BJ (cell line): Measurements from ENCODE around the gene PUDP. TPM values are rescaled to one million over a fixed set of nuclear protein-coding genes. Genes with fewer than 3 reads are reported as not detected.
"Not testable (repeated sequence)": the region's sequence is repeated elsewhere in the genome, so short reads cannot be mapped to it uniquely, and the experiment has no call there.

Source experiments
- CTCF ChIA-PET: fragments of 350-600 bp; formaldehyde crosslinking; extraction: SDS; loops from one replicate; lab custom pipeline; 2021; ENCODE audit warnings: antibody characterized with exemption, inconsistent platforms; lab: Yijun Ruan, JAX
- POLR2A ChIA-PET: fragments of 300-600 bp; sonication (Branson Sonifier 250); formaldehyde crosslinking; extraction: SDS; loops from one replicate; lab custom pipeline; 2021; ENCODE audit warnings: antibody characterized with exemption; lab: Charles Lee
- DNase-seq: peaks from one replicate; pipeline ENCODE4 v3.0.0-alpha.2; 2011; ENCODE audit warnings: low read depth
- H3K27me3 ChIP-seq: 2 replicates; pipeline ENCODE4 v1.6.0; 2011; ENCODE audit warnings: low read length; ENCODE audit not compliant: control insufficient read depth, insufficient read depth
- H3K36me3 ChIP-seq: 2 replicates; pipeline ENCODE4 v1.5.1; 2011; ENCODE audit warnings: low read length; ENCODE audit not compliant: control insufficient read depth, insufficient read depth
- H3K4me3 ChIP-seq: 2 replicates; pipeline ENCODE4 v1.5.1; 2011; ENCODE audit warnings: low read depth, mild to moderate bottlenecking, control low read depth, low read length
- CTCF ChIP-seq: IDR thresholded peaks from 2 replicates; pipeline ENCODE4 v1.5.1; 2011; ENCODE audit warnings: low read depth, mild to moderate bottlenecking, control low read depth, inconsistent platforms, low read length, moderate library complexity; ENCODE audit not compliant: insufficient read depth
- polyA plus RNA-seq: library from polyadenylated mRNA; depleted of rRNA; stranded (reverse); fragments of >200 nt; gene quantifications from 2 replicates; pipeline ENCODE4 v1.2.3, GENCODE V29; 2011

PUDP gene
- polyA plus RNA-seq, 1 experiment = 17.2 TPM

DNA sequence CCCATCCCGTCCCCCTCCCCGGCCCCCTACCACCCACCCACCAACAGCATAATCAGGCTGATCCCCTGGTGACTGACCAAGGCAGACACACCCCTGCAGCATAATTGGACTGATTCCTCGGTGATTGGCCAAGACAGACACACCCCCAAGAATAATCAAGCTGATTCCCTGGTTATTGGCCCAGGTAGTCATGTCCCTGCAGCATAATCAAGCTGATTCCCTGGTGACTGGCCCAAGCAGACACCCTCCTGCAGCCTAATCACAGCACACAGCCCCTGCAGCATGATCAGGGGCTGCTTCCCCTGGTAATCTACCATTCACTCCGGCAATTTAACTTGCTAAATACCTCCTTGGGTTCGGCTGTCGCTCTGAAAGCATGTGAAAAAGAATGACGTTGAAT lies 47.9 kb downstream of the PUDP start:
- TF ChIP-seq CTCF = no peak
- no peaks in the 10 kb centered on the region for H3K36me3 ChIP-seq
- no peak overlapping the region for H3K4me3 ChIP-seq
- DNase-seq = no peak
- CTCF ChIA-PET = no interaction called here
- H3K27me3 ChIP-seq = no peaks in the 10 kb centered on the region
- POLR2A ChIA-PET = no interaction called here

DNA sequence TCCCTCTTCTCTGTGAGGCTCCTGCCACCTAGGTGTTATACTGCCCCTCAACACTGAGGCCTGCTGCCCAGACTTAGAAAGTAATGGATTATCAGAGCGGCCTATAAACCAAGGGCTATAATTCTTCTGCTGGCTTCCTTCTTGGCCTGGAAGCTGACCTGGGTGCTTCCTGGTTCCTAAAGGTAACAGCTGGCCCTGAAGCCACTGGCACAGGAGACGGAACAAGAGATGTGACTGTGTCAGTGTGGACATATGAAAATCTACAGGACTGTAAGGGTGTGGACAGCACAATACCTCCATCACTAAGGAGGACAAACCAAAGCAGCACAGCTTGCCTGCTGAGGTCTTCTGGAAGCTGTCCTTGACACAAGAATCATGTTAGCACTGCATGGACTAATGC lies 52.3 kb downstream of the PUDP start:
- H3K27me3 ChIP-seq, DNase-seq, POLR2A ChIA-PET, CTCF ChIA-PET, H3K36me3 ChIP-seq, H3K4me3 ChIP-seq: not testable (repeated sequence)

DNA sequence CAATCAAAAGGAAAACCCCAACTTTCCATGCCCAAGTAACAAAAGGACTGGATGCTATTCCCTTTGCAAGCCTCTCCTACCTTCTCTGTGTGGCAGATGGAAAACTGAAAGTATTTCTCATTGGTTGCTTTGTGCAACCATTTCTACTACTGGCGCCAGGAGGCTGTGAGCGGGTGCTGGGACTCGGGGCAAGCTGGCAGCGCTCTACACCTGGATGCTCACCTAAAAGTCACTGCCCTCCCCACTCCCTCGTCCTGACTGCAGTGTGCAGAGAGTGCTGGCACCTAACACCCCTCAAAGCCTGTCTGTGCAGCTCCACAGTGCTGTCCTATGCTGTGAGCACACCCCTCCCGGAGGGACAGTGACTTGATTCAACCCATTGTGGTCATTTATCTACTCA lies 54.6 kb downstream of the PUDP start:
- H3K36me3 ChIP-seq = 0 out of 2 replicates have a peak, but pooled peaks cover 1% of the 10 kb centered on the region
- H3K4me3 ChIP-seq = no peak overlapping the region
- no peaks in the 10 kb centered on the region for H3K27me3 ChIP-seq
- ChIA-PET POLR2A (no interaction called here), CTCF (no interaction called here)
- DNase-seq = no peak
- no peak for TF ChIP-seq CTCF

DNA sequence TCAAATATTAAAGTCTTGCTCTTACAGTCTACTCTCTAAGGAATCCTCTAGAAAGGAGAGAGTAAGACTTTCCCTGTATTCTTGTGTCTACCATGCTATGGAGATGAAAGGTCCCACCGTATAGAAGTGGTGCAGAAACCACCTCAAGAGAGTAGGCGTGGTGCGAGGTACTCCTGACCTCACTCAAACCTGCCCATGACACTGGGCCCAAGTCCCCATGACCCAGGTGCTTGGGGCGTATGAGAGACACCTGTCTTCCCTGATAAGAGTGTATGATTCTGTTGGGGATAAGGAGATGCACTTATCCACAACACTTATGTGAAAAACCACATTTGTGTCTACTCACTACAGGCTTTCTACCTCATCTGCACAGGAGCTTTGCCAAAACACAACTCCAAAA lies 55.4 kb downstream of the PUDP start:
- no peaks in the 10 kb centered on the region for H3K27me3 ChIP-seq
- no peak for TF ChIP-seq CTCF
- no peak for DNase-seq
- no peak overlapping the region for H3K4me3 ChIP-seq
- ChIA-PET POLR2A (no interaction called here), CTCF (no interaction called here)
- 0 out of 2 replicates have a peak, but pooled peaks cover 1% of the 10 kb centered on the region for H3K36me3 ChIP-seq

GRCh38 chrX:7091923-7092322 lies 56.0 kb downstream of the PUDP start:
- TF ChIP-seq CTCF = no peak
- no peak for DNase-seq

GRCh38 chrX:7090641-7091040 lies 57.3 kb downstream of the PUDP start:
- CTCF ChIA-PET = no interaction called here
- Histone ChIP-seq H3K36me3 (0 out of 2 replicates have a peak, but pooled peaks cover 1% of the 10 kb centered on the region), H3K4me3 (no peak overlapping the region), H3K27me3 (no peaks in the 10 kb centered on the region)
- no peak for TF ChIP-seq CTCF
- DNase-seq = no peak
- POLR2A ChIA-PET = no interaction called here

More at GRCh38 chrX:7091923-7092322, 56.0 kb downstream of the PUDP start:
- CTCF ChIA-PET = no interaction called here
- POLR2A ChIA-PET = no interaction called here
- H3K4me3 ChIP-seq = no peak overlapping the region
- H3K27me3 ChIP-seq = no peaks in the 10 kb centered on the region
- 0 out of 2 replicates have a peak, but pooled peaks cover 1% of the 10 kb centered on the region for H3K36me3 ChIP-seq
